GM03348 (cell line): ENCODE data around the gene CAMK2N2.

Experiments used
- DNase-seq: peaks from one replicate; pipeline ENCODE4 v3.0.0; 2012; ENCODE audit warnings: low spot score

CAMK2N2 gene

GRCh38 chr3:184222521-184222920 lies 38.8 kb downstream of the CAMK2N2 start:
- DNase-seq = no peak

- no peak for DNase-seq
These were observed 42.5 kb downstream of the CAMK2N2 start for GRCh38 chr3:184218814-184219213.

GRCh38 chr3:184211718-184212117 lies 49.6 kb downstream of the CAMK2N2 start:
- no peak for DNase-seq

GRCh38 chr3:184211297-184211696 lies 50.1 kb downstream of the CAMK2N2 start:
- DNase-seq = no peak
